Upper lobe of left lung (tissue), 4 donors: ENCODE data around the gene CHM.

Experiments
- CTCF ChIP-seq, 6 experiments: fragments of 450-650 bp in 4 of 6; fragments of 200-600 bp in 2 of 6; sonication (generic) in 2 of 6; IDR thresholded peaks; one replicate each; pipeline ENCODE4 v1.5.1; 2016 to 2019; ENCODE audit warnings: antibody characterized with exemption in 6 of 6
- EP300 ChIP-seq, 4 donors: sonication (generic); formaldehyde crosslinking; IDR thresholded peaks; one replicate each; pipeline ENCODE4 v1.5.1; 2017; ENCODE audit warnings: antibody characterized with exemption in 4 of 4, control low read depth in 2 of 4
- POLR2A ChIP-seq, 4 donors: fragments of 450-650 bp; IDR thresholded peaks; one replicate each; pipeline ENCODE4 v1.5.1; 2016 to 2017; ENCODE audit warnings: antibody characterized with exemption in 4 of 4, mild to moderate bottlenecking in 2 of 4
- POLR2AphosphoS5 ChIP-seq, 2 donors: sonication (generic); formaldehyde crosslinking; IDR thresholded peaks; one replicate each; pipeline ENCODE4 v1.5.1; 2017; ENCODE audit warnings: antibody characterized with exemption in 2 of 2

- TF ChIP-seq CTCF (IDR thresholded peaks at IDR 0.05) (no peak), POLR2AphosphoS5 (IDR thresholded peaks at IDR 0.05) (no peak), POLR2A (IDR thresholded peaks at IDR 0.05) (no peak), EP300 (IDR thresholded peaks at IDR 0.05) (no peak)
Observed at GRCh38 chrX:86039625-86040568, 7.5 kb downstream of the CHM start.
